Astrocyte of the cerebellum (primary cell): ENCODE measurements around the gene ZNRD2.

Experiments
- DNase-seq: peaks from one replicate; pipeline ENCODE4 v3.0.0-alpha.2; 2011; ENCODE audit warnings: low read depth
- H3K4me3 ChIP-seq: 2 replicates; pipeline ENCODE4 v1.5.1; 2011; ENCODE audit warnings: mild to moderate bottlenecking, low read depth, low read length, moderate library complexity
- CTCF ChIP-seq: IDR thresholded peaks from 2 replicates; pipeline ENCODE4 v1.5.1; 2012; ENCODE audit warnings: low read length, low read depth, moderate library complexity, mild to moderate bottlenecking; ENCODE audit errors: missing control alignments
- in situ Hi-C: cut with HindIII; loops from 2 replicates; pipeline ENCODE4 v1.10.0; 2017; ENCODE audit warnings: low sequenced_read_pairs

Gene ZNRD2

GRCh38 chr11:65553301-65554001 lies 16.8 kb upstream of the ZNRD2 start:
- H3K4me3 ChIP-seq, result no peak overlapping the region
- TF ChIP-seq CTCF, result no peak
- no peak for DNase-seq
- in situ Hi-C loops, result no loop called here

GRCh38 chr11:65554057-65554818 lies 16.0 kb upstream of the ZNRD2 start:
- no peak for DNase-seq
- in situ Hi-C loops, result no loop called here
- TF ChIP-seq CTCF, result no peak
- H3K4me3 ChIP-seq, result no peak overlapping the region

GRCh38 chr11:65554842-65555430 lies 15.3 kb upstream of the ZNRD2 start:
- no peak for DNase-seq
- in situ Hi-C loops, result no loop called here
- H3K4me3 ChIP-seq, result peak overlapping the region; percentile 70
- no peak for TF ChIP-seq CTCF

- in situ Hi-C loops, result no loop called here
- H3K4me3 ChIP-seq, result peak overlapping the region; percentile 70
- no peak for TF ChIP-seq CTCF
- no peak for DNase-seq
Observed at GRCh38 chr11:65555693-65556231, 14.5 kb upstream of the ZNRD2 start.

GRCh38 chr11:65556470-65557279 lies 13.6 kb upstream of the ZNRD2 start:
- H3K4me3 ChIP-seq, result peak overlapping the region; percentile 70
- no peak for TF ChIP-seq CTCF
- in situ Hi-C loops, result no loop called here
- DNase-seq, result no peak
